Kasumi-1 (cell line): ENCODE measurements around the gene UNC93B1.

Experiments
- DNase-seq, 2 experiments: peaks; one replicate each; lab custom pipeline; 2025; lab: John Stamatoyannopoulos, UW

Gene UNC93B1

DNA sequence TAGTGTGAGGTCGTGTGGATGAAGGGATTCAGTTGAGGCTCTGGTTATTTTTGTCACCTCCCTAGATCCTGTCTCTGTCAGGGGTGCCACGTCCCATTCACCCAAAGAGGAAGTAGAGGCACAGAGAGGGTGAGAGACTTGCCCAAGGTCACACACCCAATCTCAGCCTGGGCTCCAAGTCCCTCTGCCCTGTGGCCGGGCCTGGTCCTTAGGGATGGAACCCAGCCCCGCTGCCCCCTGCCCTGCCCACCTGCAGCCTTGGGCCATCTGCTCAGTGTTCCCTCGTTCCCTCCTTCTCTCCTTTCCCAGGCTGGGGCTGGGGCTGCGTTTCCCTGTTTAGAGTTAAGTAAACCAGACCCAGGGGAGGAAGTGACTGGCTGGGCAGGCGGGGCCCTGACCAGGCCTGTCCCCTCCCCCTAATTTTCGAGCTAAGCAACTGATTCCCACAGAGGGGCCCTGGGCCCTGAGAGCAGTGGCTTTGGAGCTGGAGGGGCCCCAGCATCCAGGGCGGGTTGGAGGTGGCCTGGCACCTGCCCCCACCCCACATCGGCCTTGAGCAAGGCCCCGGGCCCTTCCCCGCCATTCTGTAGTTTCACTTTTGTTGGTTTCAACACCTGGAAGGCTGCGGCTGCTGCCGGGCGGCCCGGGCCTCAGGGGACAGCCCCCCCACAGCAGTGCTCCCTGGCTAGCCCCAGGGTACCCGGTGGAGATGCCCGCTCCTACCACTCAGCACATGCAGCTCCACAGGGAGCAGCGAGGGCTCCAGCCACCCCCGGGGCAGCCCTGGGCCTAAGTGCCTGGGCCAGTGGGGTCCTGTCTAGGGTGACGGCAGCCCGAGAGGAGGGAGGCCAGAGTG is 36.4 kb upstream of the UNC93B1 start:
- peak; percentile 54 to 56 for DNase-seq

GRCh38 chr11:68039526-68040086 is 35.7 kb upstream of the UNC93B1 start:
- DNase-seq = no peak

DNA sequence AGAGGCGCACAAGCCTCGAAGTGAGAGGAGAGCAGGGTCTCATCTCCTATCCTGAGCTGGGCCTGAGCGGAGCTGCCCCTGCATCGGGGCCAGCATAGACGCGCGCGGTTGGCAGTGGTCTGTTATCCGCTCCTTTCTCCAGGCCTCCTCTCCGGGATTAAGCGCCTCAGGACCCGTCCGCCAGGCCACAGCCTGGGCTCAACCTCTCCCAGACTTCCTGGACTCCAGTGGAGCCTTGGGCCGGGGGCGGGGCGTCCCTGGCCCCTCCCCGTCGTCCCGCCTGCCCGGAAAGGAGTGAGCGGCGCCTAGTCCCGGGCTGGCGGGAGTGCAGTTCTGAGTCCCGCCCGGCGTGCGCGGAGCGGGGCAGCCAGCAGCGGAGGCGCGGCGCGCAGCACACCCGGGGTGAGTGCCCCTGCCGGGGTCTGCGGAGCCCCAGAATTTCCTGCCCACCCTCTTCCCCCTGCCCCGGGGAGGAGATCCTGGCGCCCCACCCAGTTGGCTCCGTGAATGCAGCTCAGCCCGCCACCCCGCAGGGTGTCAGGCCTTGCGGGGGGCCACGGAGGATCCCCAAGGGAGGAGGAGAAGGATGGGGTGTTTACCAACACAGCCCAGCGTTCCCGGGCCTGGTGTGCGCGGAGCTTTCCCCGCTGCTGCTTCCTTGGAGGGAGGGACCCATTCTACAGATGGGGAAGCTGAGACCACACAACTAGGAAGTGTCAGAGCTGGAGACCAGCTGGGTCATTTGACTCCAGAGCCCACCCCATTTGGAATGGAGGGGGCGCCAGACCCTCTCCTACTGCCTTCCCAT is 35.0 kb upstream of the UNC93B1 start, which contains the start of gene TCIRG1:
TSS of gene TCIRG1 (plus strand) at position 308 of the 808 bp plus-strand sequence. CDS start 2,247 bp downstream, outside the sequence.
- no peak for DNase-seq

DNA sequence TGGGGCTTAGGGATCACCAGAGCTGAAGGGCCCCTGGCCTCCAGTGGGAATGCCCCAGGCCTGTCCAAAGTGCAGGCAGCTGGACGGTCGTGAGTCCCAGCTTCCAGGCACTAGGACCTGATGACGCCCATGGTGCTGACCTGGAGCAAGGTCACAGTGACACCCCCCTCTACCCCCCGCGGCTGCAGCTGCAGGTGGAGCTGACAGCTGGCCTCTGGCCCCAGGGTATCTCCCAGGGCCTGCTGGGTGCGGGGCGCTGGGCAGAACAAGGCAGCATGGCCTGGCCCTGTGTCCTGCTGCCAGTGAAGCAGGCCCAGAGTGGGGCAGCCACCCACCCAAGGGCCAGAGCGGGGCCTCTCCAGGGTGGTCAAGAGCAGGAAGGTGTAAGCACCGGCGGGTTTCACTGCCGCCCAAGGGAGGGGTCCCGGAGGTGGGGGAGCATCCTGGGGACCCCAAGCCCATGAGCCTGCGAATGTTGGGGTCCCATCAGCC is 34.4 kb upstream of the UNC93B1 start:
- DNase-seq = no peak

GRCh38 chr11:68037411-68038225 is 33.7 kb upstream of the UNC93B1 start:
- DNase-seq = peak in 1 of 2 experiments; percentile 59

- DNase-seq = peak; percentile 73 to 77
Observed at GRCh38 chr11:68036717-68037239, 32.9 kb upstream of the UNC93B1 start.

DNA sequence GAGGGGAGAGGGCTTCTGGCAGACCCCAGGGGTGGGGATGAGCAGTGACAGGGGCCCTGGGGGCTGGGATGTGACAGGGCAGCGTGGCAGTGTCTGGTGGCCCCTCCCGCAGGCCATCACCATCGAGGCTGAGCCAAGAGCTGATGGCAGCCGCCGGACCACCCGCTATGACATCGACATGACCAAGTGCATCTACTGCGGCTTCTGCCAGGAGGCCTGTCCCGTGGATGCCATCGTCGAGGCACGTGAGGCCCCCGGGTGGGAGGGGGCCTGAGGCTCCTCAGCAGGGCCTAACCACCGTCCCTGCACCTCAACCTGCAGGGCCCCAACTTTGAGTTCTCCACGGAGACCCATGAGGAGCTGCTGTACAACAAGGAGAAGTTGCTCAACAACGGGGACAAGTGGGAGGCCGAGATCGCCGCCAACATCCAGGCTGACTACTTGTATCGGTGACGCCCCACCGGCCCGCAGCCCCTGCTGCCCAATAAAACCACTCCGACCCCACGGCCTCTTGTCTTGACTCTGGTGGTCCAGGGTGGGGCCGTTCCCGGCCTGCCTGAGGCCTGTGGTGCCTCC is 32.3 kb upstream of the UNC93B1 start:
- peak; percentile 35 to 36 for DNase-seq

DNA sequence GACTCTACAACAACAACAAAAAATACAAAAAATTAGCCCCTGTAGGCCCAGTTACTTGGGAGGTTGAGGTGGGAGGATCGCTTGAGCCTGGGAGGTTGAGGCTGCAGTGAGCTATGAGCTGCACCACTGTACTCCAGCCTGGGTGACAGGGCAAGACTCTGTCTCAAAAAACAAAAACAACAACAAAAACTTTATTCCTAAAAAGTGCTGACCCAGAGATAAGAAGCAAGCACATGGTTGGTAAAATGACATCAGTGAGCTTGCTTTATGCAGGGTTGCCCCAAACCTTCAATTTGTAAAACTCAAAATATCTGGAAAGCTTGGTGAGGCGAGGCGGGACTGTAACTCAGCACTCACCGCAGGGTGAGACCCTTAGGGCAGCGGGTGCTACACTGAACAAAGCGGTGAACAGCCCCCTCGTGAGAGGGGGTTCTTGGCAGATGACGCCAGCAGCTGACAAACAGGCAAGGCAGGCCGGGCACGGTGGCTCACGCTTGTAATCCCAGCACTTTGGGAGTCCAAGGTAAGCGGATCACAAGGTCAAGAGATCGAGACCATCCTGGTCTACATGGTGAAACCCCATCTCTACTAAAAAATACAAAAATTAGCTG is 31.5 kb upstream of the UNC93B1 start:
- DNase-seq = no peak

DNA sequence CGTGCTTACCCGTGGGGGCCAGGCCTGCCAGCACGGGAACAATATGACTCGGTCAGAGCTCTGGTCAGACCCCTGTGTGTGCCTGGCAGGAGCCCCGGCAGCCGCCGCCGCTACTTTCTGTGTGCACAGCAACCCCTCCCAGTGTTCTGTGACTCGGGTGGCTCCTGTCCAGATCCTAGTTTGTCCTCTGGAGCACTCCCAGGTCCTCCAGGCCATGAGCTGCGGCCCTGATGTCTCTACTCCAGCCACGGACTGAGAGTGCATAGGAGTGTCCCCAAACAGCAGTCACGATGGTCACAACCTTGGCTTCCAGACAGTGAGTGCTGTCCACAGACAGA is 29.8 kb upstream of the UNC93B1 start:
- no peak for DNase-seq

GRCh38 chr11:68032997-68033707 is 29.3 kb upstream of the UNC93B1 start:
- DNase-seq = no peak

DNA sequence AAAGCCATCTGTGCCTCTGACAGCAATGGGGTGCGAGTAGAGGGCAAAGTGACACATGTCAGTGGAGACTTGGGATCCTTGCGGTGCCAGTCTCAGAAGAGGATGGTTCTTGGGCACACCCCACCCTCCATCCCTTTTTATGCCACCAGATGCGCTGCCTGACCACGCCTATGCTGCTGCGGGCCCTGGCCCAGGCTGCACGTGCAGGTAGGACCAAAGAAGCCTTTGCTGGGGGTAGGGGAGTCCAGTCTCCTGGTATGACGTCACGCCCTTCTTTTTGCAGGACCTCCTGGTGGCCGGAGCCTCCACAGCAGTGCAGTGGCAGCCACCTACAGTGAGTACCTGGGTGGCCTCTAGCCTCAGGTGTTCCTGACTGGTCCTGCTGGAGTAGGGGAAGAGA is 28.1 kb upstream of the UNC93B1 start:
- no peak for DNase-seq

GRCh38 chr11:68031144-68031464 is 27.2 kb upstream of the UNC93B1 start:
- no peak for DNase-seq

GRCh38 chr11:68030318-68031143 is 26.6 kb upstream of the UNC93B1 start, which contains the start of gene NDUFS8:
TSS of gene NDUFS8 (plus strand) at chr11:68030681. CDS start at chr11:68032152, 1,471 bp downstream.
- DNase-seq = peak; percentile 99

- DNase-seq = no peak
Observed at GRCh38 chr11:68028802-68029545, 25.1 kb upstream of the UNC93B1 start.

DNA sequence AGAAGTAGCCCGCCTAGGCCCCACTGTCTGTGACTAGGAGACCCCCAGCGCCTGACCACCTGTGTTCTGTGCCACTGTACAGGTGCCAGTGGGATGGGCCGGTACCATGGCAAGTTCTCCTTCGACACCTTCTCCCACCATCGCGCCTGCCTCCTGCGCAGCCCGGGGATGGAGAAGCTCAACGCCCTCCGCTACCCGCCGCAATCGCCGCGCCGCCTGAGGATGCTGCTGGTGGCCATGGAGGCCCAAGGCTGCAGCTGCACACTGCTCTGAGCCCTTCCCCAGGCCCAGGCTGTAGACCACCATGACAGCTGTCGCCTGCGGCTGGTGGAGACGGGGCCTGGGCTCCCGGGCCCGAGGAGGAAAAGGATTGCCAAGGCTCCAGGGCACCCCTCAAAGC is 23.8 kb upstream of the UNC93B1 start:
- DNase-seq = no peak

- DNase-seq = no peak
Observed at GRCh38 chr11:68026391-68027105, 22.7 kb upstream of the UNC93B1 start.

GRCh38 chr11:68025047-68025446 is 21.1 kb upstream of the UNC93B1 start:
- peak in 1 of 2 experiments; percentile 10 for DNase-seq

DNA sequence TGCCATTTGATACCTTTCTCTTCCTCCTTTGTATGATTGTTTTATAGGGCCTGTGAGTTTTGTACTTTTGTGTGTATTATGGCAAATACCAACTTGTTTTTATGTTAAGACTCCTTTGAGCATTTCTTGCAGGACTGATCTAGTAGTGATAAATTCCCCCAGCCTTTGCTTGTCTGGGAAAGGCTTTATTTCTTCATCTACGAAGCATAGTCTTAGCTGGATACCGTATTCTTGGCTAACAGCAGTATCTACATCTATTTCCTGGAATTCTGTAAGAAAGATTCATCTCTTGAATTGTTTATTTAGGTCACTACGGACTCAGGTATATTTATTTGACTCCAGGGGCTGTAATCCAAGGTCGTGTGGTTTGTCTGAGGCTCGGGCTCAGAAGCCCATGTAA is 20.6 kb upstream of the UNC93B1 start:
- no peak for DNase-seq
